Heart left ventricle (tissue), 16 donors: Measurements from ENCODE around the gene TBXA2R. TPM values are rescaled to one million over a fixed set of nuclear protein-coding genes. Genes with fewer than 3 reads are reported as not detected.
"Not testable (repeated sequence)": the region's sequence is repeated elsewhere in the genome, so short reads cannot be mapped to it uniquely, and the experiment has no call there.

Experiments used
- ATAC-seq, 4 donors: fragments of 200-7000 bp; cut with Tn5 transposase; one replicate each; pipeline ENCODE4 v1.9.1; 2020 to 2022; ENCODE audit warnings: moderate library complexity in 4 of 4, mild to moderate bottlenecking in 3 of 4, moderate number of reproducible peaks in 1 of 4
- DNase-seq, 5 donors: peaks; one replicate each; pipeline ENCODE4 v3.0.0-alpha.2; 2020
- H3K27ac ChIP-seq, 12 donors: fragments of 200-600 bp; sonication (generic) in 4 of 12; one replicate each; pipeline versions ENCODE4 v1.5.0 to v1.8.0; 2016 to 2022; ENCODE audit warnings: mild to moderate bottlenecking in 2 of 12
- H3K27me3 ChIP-seq, 9 donors: fragments of 200-600 bp; sonication (generic) in 2 of 9; one replicate each; pipeline versions ENCODE4 v1.5.1 to v1.8.0; 2016 to 2022; ENCODE audit warnings: mild to moderate bottlenecking in 3 of 9
- H3K36me3 ChIP-seq, 9 donors: fragments of 200-600 bp; sonication (generic) in 2 of 9; one replicate each; pipeline versions ENCODE4 v1.5.0 to v1.8.0; 2018 to 2022; ENCODE audit warnings: mild to moderate bottlenecking in 2 of 9
- H3K4me1 ChIP-seq, 12 donors: fragments of 200-600 bp; sonication (generic) in 4 of 12; one replicate each; pipeline versions ENCODE4 v1.5.0 to v1.8.0; 2016 to 2022; ENCODE audit warnings: mild to moderate bottlenecking in 3 of 12
- H3K4me3 ChIP-seq, 12 donors: fragments of 200-600 bp; sonication (generic) in 4 of 12; one replicate each; pipeline versions ENCODE4 v1.5.0 to v1.8.0; 2017 to 2022; ENCODE audit warnings: mild to moderate bottlenecking in 9 of 12, moderate library complexity in 4 of 12
- H3K9me3 ChIP-seq, 12 donors: fragments of 200-600 bp; sonication (generic) in 4 of 12; one replicate each; pipeline versions ENCODE4 v1.5.0 to v1.8.0; 2016 to 2022; ENCODE audit warnings: mild to moderate bottlenecking in 1 of 12
- POLR2A ChIP-seq, 2 donors: fragments of 450-650 bp; IDR thresholded peaks; one replicate each; pipeline ENCODE4 v1.6.1; 2017; ENCODE audit warnings: antibody characterized with exemption in 2 of 2, mild to moderate bottlenecking in 2 of 2, moderate library complexity in 2 of 2
- WGBS, 4 donors: extraction: QIAGEN DNeasy Blood & Tissue Kit in 2 of 4; methylation state at CpG; one replicate each; pipeline versions ENCODE4 v1.1.5 to v1.1.7; 2013 to 2018; 5-methylcytosine and 5-hydroxymethylcytosine counted together
- intact Hi-C, 10 donors: fragments of 100-400 bp; cut with DNase I; formaldehyde crosslinking; loops; one replicate each; pipeline versions ENCODE4 v1.11.1 to v1.14.2; 2022
- polyA plus RNA-seq, 2 donors: library from polyadenylated mRNA; stranded (reverse); fragments of 200-250 nt; gene quantifications; one replicate each; pipeline ENCODE4 v1.2.3, GENCODE V29; 2013
- total RNA-seq, 9 donors: library from RNA; depleted of rRNA in 2 of 9; stranded (reverse); fragments of >200 nt in 2 of 9; fragmentation: NEBNext Ultra II Directional in 3 of 9; extraction: Animal tissue kit (Norgen Biotek cat#: 25700) in 3 of 9; gene quantifications; one replicate each; pipeline versions ENCODE4 v1.1.0 to v1.2.4, GENCODE V29; 2016 to 2023
- TF ChIP-seq, protein P1 (sequence below), 12 donors: fragments of 200-600 bp; sonication (generic) in 4 of 12; IDR thresholded peaks; one replicate each; pipeline versions ENCODE4 v1.5.0 to v1.8.0; 2018 to 2022; ENCODE audit warnings: antibody characterized with exemption in 12 of 12, mild to moderate bottlenecking in 5 of 12
- donor health status: ischemic (EF 13 %, LVEDD 7.1; RV severe dilation, severe dysfunction).
- donor health status: healthy with polysubstance abuse.
- donor health status: DM: no; HTN: yes; CAD: no.
- donor health status: DM: no; HTN: no; CAD: no.
- donor health status: ischemic (EF 25% LVEDD 6.9; RV normal size, moderate dysfunction).
- donor health status: ischemic (EF 25% LVEDD 5.7; RV mildly dilated, moderate dysfunction).
- donor health status: healthy.
- donor health status: DM: yes; HTN: yes; CAD: no.
- donor health status: ischemic (EF 35%, LVEDD 5.7; RV mildly dilated, moderate dysfunction).
- donor health status: nonischemic (EF 11% LVEDD 7.7; RV severe dilation, severe dysfunction).
- donor health status: DM: yes; HTN: yes; CAD: no.
- donor health status: PGD.
- donor health status: ischemic (EF 29% LVEDD 5.4; RV normal size, mild dysfunction).
- donor health status: nonischemic (EF 23%, LVEDD 6.1; RV moderate dilation, normal function).

Gene TBXA2R
- total and polyA plus RNA-seq, 11 donors: 1.9 to 5.1 (median 2.9) TPM

GRCh38 chr19:3631053-3631861, 24.6 kb upstream of the TBXA2R start:
- H3K4me3 ChIP-seq: no peak overlapping the region
- ATAC-seq (no peak), DNase-seq (no peak)
- no peaks in the 10 kb centered on the region for H3K9me3 ChIP-seq
- no peak for TF ChIP-seq POLR2A (IDR thresholded peaks at IDR 0.05)
- TF ChIP-seq, protein P1, sequence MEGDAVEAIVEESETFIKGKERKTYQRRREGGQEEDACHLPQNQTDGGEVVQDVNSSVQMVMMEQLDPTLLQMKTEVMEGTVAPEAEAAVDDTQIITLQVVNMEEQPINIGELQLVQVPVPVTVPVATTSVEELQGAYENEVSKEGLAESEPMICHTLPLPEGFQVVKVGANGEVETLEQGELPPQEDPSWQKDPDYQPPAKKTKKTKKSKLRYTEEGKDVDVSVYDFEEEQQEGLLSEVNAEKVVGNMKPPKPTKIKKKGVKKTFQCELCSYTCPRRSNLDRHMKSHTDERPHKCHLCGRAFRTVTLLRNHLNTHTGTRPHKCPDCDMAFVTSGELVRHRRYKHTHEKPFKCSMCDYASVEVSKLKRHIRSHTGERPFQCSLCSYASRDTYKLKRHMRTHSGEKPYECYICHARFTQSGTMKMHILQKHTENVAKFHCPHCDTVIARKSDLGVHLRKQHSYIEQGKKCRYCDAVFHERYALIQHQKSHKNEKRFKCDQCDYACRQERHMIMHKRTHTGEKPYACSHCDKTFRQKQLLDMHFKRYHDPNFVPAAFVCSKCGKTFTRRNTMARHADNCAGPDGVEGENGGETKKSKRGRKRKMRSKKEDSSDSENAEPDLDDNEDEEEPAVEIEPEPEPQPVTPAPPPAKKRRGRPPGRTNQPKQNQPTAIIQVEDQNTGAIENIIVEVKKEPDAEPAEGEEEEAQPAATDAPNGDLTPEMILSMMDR (IDR thresholded peaks at IDR 0.05): no peak
- WGBS, 4 donors: 90 to 94% (median 92%) methylated on average over 26 to 43 of the region's 43 CpGs
- no peak overlapping the region for H3K27ac ChIP-seq
- peaks cover 0 to 38% (median 16%) of the 10 kb centered on the region in 9 donors for H3K36me3 ChIP-seq
- intact Hi-C loops: no loop called here
- no peaks in the 10 kb centered on the region for H3K27me3 ChIP-seq
- H3K4me1 ChIP-seq: peaks cover 0 to 6% (median 3%) of the 10 kb centered on the region in 12 donors

DNA sequence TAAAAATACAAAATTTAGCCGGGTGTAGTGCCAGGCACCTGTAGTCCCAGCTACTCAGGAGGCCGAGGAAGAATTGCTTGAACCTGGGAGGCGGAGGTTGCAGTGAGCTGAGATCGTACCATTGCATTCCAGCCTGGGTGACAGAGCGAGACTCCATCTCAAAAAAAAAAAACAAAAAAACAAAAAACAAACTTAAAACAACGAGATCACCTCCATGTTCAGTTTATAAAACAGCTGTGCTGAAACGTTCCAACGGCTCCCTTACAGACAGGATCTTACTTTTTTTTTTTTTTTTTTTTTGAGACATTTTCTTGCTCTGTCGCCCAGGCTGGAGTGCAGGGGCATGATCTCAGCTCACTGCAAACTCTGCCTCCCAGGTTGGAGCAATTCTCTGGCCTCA, 22.1 kb upstream of the TBXA2R start:
- H3K9me3 ChIP-seq, H3K27me3 ChIP-seq, ATAC-seq, H3K27ac ChIP-seq, H3K4me3 ChIP-seq, DNase-seq, intact Hi-C loops: not testable (repeated sequence)
- Histone ChIP-seq H3K4me1 (peaks cover 0 to 28% (median 19%) of the 10 kb centered on the region in 12 donors), H3K36me3 (peaks cover 0 to 30% (median 19%) of the 10 kb centered on the region in 9 donors)
- WGBS, 4 donors: 72 to 81% (median 74%) methylated on average over 9 of the region's 9 CpGs

DNA sequence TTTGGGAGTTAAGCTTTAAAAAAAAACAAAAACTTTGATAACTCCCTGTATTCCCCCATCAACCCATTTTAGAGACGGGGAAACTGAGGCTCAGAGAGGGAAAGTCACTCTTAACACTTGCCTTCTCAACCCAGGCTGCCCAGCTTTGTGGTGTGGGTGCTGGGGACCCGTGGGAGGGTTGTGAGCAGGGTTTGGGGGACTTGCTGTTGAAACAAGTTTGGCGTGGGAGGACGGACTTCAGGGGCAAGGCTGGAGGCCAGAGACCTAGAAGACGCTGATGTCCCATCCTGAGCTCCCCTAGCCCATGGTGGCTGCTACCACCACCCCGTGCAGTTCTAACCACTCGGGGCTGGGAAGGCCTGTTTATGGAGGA, 20.7 kb upstream of the TBXA2R start:
- ATAC-seq (no peak), DNase-seq (no peak)
- Histone ChIP-seq H3K27me3 (no peaks in the 10 kb centered on the region), H3K4me3 (peak overlapping the region in 9 of 12 donors; percentile 16 to 100 (median 88)), H3K4me1 (peaks cover 0 to 28% (median 19%) of the 10 kb centered on the region in 12 donors), H3K9me3 (no peaks in the 10 kb centered on the region), H3K36me3 (peaks cover 0 to 31% (median 13%) of the 10 kb centered on the region in 9 donors), H3K27ac (peak overlapping the region in 10 of 12 donors; percentile 85 to 100 (median 94))
- WGBS, 4 donors: 58 to 64% (median 62%) methylated on average over 7 of the region's 7 CpGs
- intact Hi-C loops: loop anchor here in 1 of 10 donors (2.0 kb wide), 1 partner anchor 55 kb away; the partner anchor contains the start of gene HMG20B
- TF ChIP-seq, protein P1 (IDR thresholded peaks at IDR 0.05): no peak
- no peak for TF ChIP-seq POLR2A (IDR thresholded peaks at IDR 0.05)

DNA sequence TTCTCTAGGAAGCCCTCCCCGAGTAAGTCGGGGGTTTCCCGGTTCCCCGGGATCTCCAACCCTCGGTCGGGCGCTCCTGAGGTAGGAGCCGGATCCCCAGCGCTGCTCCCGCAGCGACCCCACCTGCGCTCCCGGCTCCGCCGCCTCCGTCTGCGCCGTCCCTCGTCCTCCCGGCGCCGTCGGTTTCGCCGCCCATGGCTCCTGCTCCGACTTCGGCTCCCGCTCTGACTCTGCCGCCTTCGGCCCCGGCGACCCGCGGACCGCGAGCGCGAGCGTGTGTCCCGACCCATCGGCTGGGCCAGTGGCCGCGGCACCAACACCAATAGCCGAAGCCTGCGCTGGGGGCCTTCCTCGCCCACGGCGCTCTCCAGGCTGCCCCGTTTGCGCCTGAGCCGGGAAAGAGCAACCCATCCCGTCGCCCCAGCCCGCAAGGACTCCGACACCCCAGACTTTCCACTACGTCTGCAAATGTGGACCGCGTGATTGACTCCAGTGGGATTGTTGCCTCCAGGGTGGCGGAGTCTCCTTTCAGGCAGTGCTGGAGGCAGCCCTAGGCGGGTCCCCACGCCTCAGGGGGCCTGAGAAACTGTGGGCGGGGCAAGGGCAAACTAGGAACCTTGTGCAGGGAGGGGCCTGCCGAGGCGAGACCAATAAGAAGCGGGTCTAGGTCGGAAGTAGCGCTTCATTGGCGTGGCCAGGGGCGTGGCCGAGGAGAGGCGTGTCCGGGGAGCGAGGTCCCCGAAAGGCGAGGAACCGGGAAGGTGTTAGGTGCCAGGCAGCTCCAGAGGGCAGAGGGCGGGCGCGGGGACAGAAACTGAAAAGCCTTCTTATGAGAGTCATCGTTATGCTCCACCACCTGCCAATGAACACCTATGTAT, 20.0 kb upstream of the TBXA2R start, which contains the start of gene CACTIN:
TSS of gene CACTIN (minus strand) at position 318 of the 878 bp plus-strand sequence. CDS start at position 290, 28 bp downstream.
- TF ChIP-seq POLR2A (IDR thresholded peaks at IDR 0.05): peak in 1 of 2 donors; percentile 80
- TF ChIP-seq, protein P1 (IDR thresholded peaks at IDR 0.05): peak in 1 of 12 donors; percentile 17
- peak; percentile 98 to 100 (median 99) for DNase-seq
- Histone ChIP-seq H3K4me1 (peaks cover 0 to 28% (median 19%) of the 10 kb centered on the region in 12 donors), H3K9me3 (no peaks in the 10 kb centered on the region), H3K27ac (peak within 1 kb of the TSS; percentile 77 to 100 (median 94)), H3K4me3 (peak within 1 kb of the TSS; percentile 78 to 100 (median 88)), H3K27me3 (no peaks in the 10 kb centered on the region), H3K36me3 (peaks cover 0 to 31% (median 12%) of the 10 kb centered on the region in 9 donors)
- WGBS, 4 donors: 0% methylated on average over 46 to 80 of the region's 80 CpGs
- peak; percentile 98 to 99 (median 98) for ATAC-seq
- intact Hi-C loops: loop anchor here in 1 of 10 donors (2.0 kb wide), 1 partner anchor 54 kb away; the partner anchor contains the start of gene HMG20B
